OCI-LY7 (cell line): ENCODE data around the gene MAPK8IP1. TPM values are rescaled to one million over a fixed set of nuclear protein-coding genes. Genes with fewer than 3 reads are reported as not detected.
A peak's percentile ranks its signal among the peaks of the same experiment; 100 is the strongest.

ENCODE experiments used
- BruUV-seq: library from RNA; stranded (reverse); fragments of 400-500 nt; replicated peaks from 2 replicates; lab custom pipeline; 2021; lab: Mats Ljungman, UMichigan
- CTCF ChIA-PET: fragments of 300-600 bp; sonication (Branson Sonifier 250); formaldehyde crosslinking; loops from one replicate; lab custom pipeline; 2022; ENCODE audit warnings: antibody characterized with exemption; ENCODE audit not compliant: unreplicated experiment; lab: Charles Lee
- POLR2A ChIA-PET: fragments of 300-600 bp; sonication (Branson Sonifier 250); formaldehyde crosslinking; loops from one replicate; lab custom pipeline; 2022; ENCODE audit warnings: antibody characterized with exemption; lab: Charles Lee
- DNase-seq: peaks from one replicate; pipeline ENCODE4 v3.0.0-alpha.2; 2015; ENCODE audit warnings: low spot score
- H2AFZ ChIP-seq: fragments of 200-600 bp; sonication (generic), shearing (Covaris generic); 2 replicates; pipeline ENCODE4 v1.6.1; 2014; ENCODE audit warnings: mild to moderate bottlenecking, antibody characterized with exemption, low read length, moderate library complexity
- H3K27ac ChIP-seq: fragments of 200-600 bp; sonication (generic); 2 replicates; pipeline ENCODE4 v1.5.1; 2014; ENCODE audit warnings: mixed run types, low read depth, mild to moderate bottlenecking, moderate library complexity, low read length, inconsistent platforms; ENCODE audit not compliant: poor library complexity, severe bottlenecking
- H3K36me3 ChIP-seq: fragments of 200-600 bp; sonication (generic); 2 replicates; pipeline ENCODE4 v1.6.1; 2014; ENCODE audit warnings: mild to moderate bottlenecking, antibody characterized with exemption, low read length, moderate library complexity, mixed read lengths; ENCODE audit not compliant: insufficient read depth
- H3K4me1 ChIP-seq: fragments of 200-600 bp; sonication (generic); 2 replicates; pipeline ENCODE4 v1.5.1; 2014; ENCODE audit warnings: mild to moderate bottlenecking, low read length; ENCODE audit not compliant: insufficient read depth, poor library complexity, severe bottlenecking
- H3K4me2 ChIP-seq: fragments of 200-600 bp; sonication (generic); 2 replicates; pipeline ENCODE4 v1.6.1; 2014; ENCODE audit warnings: mild to moderate bottlenecking, low read length
- H3K4me3 ChIP-seq: fragments of 200-600 bp; sonication (generic); 2 replicates; pipeline ENCODE4 v1.5.1; 2014; ENCODE audit warnings: mild to moderate bottlenecking, low read depth, low read length; ENCODE audit not compliant: poor library complexity, severe bottlenecking
- H3K79me2 ChIP-seq: fragments of 200-600 bp; sonication (generic); 2 replicates; pipeline ENCODE4 v1.6.1; 2016; ENCODE audit warnings: low read depth, mild to moderate bottlenecking, low read length, moderate library complexity, mixed read lengths; ENCODE audit not compliant: insufficient read depth
- H3K9me2 ChIP-seq: fragments of 200-600 bp; sonication (generic); 2 replicates; pipeline ENCODE4 v1.6.1; 2016; ENCODE audit warnings: mild to moderate bottlenecking, low read length, mixed read lengths; ENCODE audit not compliant: insufficient read depth
- H3K9me3 ChIP-seq: fragments of 200-600 bp; sonication (generic); 2 replicates; pipeline ENCODE4 v1.6.1; 2014; ENCODE audit warnings: mild to moderate bottlenecking, mixed run types, low read length, mixed read lengths
- H4K20me1 ChIP-seq: fragments of 200-600 bp; sonication (generic); 2 replicates; pipeline ENCODE4 v1.6.1; 2014; ENCODE audit warnings: mild to moderate bottlenecking, antibody characterized with exemption, low read length, moderate library complexity, mixed read lengths; ENCODE audit not compliant: insufficient read depth
- CTCF ChIP-seq: fragments of 200-600 bp; sonication (generic); conservative IDR thresholded peaks from 2 replicates; pipeline ENCODE4 v1.5.1; 2014; ENCODE audit warnings: mild to moderate bottlenecking, antibody characterized with exemption, low read length, moderate library complexity, mixed read lengths
- EZH2phosphoT487 ChIP-seq: fragments of 200-600 bp; sonication (generic); IDR thresholded peaks from 2 replicates; pipeline ENCODE4 v1.6.1; 2018; ENCODE audit warnings: low read depth, borderline replicate concordance, mild to moderate bottlenecking, mixed run types, antibody characterized with exemption, low read length, moderate library complexity, mixed read lengths
- intact Hi-C: fragments of 100-400 bp; cut with micrococcal nuclease; formaldehyde crosslinking; loops from one replicate; pipeline ENCODE4 v1.10.0; 2022; ENCODE audit not compliant: unreplicated experiment
- total RNA-seq, 2 experiments: library from RNA; depleted of rRNA in 1 of 2; stranded (reverse); fragments of >200 nt in 1 of 2; shearing (Covaris generic) in 1 of 2; gene quantifications; 2 replicates each; pipeline ENCODE4 v1.2.3, GENCODE V29; 2014 to 2022

MAPK8IP1 gene
- total RNA-seq, 2 experiments from 2014 or later: 2.2 TPM

- CTCF ChIA-PET: interaction anchor here (0.5 to 1.4 kb wide), 3 partner anchors 9 to 75 kb away, joined by 3 to 4 read pairs (median 3); no protein-coding TSS in a partner anchor
- H3K79me2 ChIP-seq: peaks cover 29% of the 10 kb centered on the region
- peak overlapping the region; percentile 80 for H2AFZ ChIP-seq
- peak overlapping the region; percentile 71 for H3K4me2 ChIP-seq
- POLR2A ChIA-PET: interaction anchor here (0.6 to 1.0 kb wide), 3 partner anchors 40 to 159 kb away, joined by 3 to 6 read pairs (median 3); no protein-coding TSS in a partner anchor
- intact Hi-C loops: loop anchor here (2.0 to 5.0 kb wide), 3 partner anchors 41 to 276 kb away; partner anchors contain the start of genes PHF21A and SLC35C1
- no peaks in the 10 kb centered on the region for H3K9me2 ChIP-seq
- H3K9me3 ChIP-seq: no peaks in the 10 kb centered on the region
- no peak overlapping the region for H3K27ac ChIP-seq
- no peak for DNase-seq
- no peaks in the 10 kb centered on the region for H3K36me3 ChIP-seq
- peak overlapping the region; percentile 94 for H3K4me3 ChIP-seq
- TF ChIP-seq EZH2phosphoT487 (no peak), CTCF (no peak)
- H3K4me1 ChIP-seq: peaks cover 36% of the 10 kb centered on the region
- no TSS peak for BruUV-seq
- peaks cover 12% of the 10 kb centered on the region; the same call in 1 of the 2 replicates for H4K20me1 ChIP-seq
Observed at GRCh38 chr11:45846174-45846675, 39.2 kb upstream of the MAPK8IP1 start.

GRCh38 chr11:45846974-45847910 lies 38.2 kb upstream of the MAPK8IP1 start, which contains the start of gene CRY2:
Gene CRY2 (plus strand): TSS chr11:45847475. CDS start chr11:45847491, 16 bp downstream.
- ChIA-PET CTCF (interaction anchor here (0.7 to 1.4 kb wide), 3 partner anchors 13 to 252 kb away, joined by 3 to 5 read pairs (median 3); no protein-coding TSS in a partner anchor), POLR2A (interaction anchor here (0.5 to 1.0 kb wide), 6 partner anchors 14 to 998 kb away, joined by 3 to 5 read pairs (median 3); no protein-coding TSS in a partner anchor)
- BruUV-seq: no TSS peak
- no peak within 1 kb of the TSS for H3K27ac ChIP-seq
- peak within 1 kb of the TSS; percentile 80 for H2AFZ ChIP-seq
- peaks cover 40% of the 10 kb centered on the region for H3K79me2 ChIP-seq
- H3K36me3 ChIP-seq: no peaks in the 10 kb centered on the region
- H3K9me2 ChIP-seq: no peaks in the 10 kb centered on the region
- intact Hi-C loops: loop anchor here (2.0 to 5.0 kb wide), 3 partner anchors 42 to 275 kb away; partner anchors contain the start of genes PHF21A and SLC35C1
- no peaks in the 10 kb centered on the region for H3K9me3 ChIP-seq
- peak within 1 kb of the TSS; percentile 96 for H3K4me2 ChIP-seq
- DNase-seq: peak; percentile 99
- peak within 1 kb of the TSS; percentile 94 for H3K4me3 ChIP-seq
- no peak for TF ChIP-seq EZH2phosphoT487
- TF ChIP-seq CTCF: no peak
- peaks cover 44% of the 10 kb centered on the region for H3K4me1 ChIP-seq
- H4K20me1 ChIP-seq: peaks cover 16% of the 10 kb centered on the region
